ENCODE data around the gene VPS13A. TPM values are rescaled to one million over a fixed set of nuclear protein-coding genes. Genes with fewer than 3 reads are reported as not detected.

The VPS13A gene
- total and polyA plus RNA-seq, 9 of the 15 experiments (the other 6 are each of a cell fraction or from before 2014, with no cell fraction given), result 5.6 to 29.9 (median 14.7) TPM

GRCh38 chr9:77177894-77178794 lies 810 bp downstream of the VPS13A start (continued):
- no peak for TF ChIP-seq ZFP91 (CRISPR knock-in tag; IDR thresholded peaks at IDR 0.05)
- TF ChIP-seq MEIS2 (IDR thresholded peaks at IDR 0.05; ENCODE audit: partially characterized antibody), result no peak
- TF ChIP-seq, protein P1, sequence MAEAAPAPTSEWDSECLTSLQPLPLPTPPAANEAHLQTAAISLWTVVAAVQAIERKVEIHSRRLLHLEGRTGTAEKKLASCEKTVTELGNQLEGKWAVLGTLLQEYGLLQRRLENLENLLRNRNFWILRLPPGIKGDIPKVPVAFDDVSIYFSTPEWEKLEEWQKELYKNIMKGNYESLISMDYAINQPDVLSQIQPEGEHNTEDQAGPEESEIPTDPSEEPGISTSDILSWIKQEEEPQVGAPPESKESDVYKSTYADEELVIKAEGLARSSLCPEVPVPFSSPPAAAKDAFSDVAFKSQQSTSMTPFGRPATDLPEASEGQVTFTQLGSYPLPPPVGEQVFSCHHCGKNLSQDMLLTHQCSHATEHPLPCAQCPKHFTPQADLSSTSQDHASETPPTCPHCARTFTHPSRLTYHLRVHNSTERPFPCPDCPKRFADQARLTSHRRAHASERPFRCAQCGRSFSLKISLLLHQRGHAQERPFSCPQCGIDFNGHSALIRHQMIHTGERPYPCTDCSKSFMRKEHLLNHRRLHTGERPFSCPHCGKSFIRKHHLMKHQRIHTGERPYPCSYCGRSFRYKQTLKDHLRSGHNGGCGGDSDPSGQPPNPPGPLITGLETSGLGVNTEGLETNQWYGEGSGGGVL (CRISPR knock-in tag; IDR thresholded peaks at IDR 0.05), result no peak
- no peak for TF ChIP-seq NR4A1 (CRISPR knock-in tag; IDR thresholded peaks at IDR 0.05)
- TF ChIP-seq NR4A1 (tag; IDR thresholded peaks at IDR 0.05), result no peak
- TF ChIP-seq ARID2 (IDR thresholded peaks at IDR 0.05), result no peak
- no peak for TF ChIP-seq TBP (optimal IDR thresholded peaks at IDR 0.05; ENCODE audit: low read depth, low read length)
- peak; percentile 25 for TF ChIP-seq CHD1 (IDR thresholded peaks at IDR 0.05; ENCODE audit: low read length)
- no peak for TF ChIP-seq FOXA3 (CRISPR knock-in tag; conservative IDR thresholded peaks at IDR 0.05 in 1 of 2, IDR thresholded peaks at IDR 0.05 in 1 of 2)
- no peak for TF ChIP-seq PML (IDR thresholded peaks at IDR 0.05; ENCODE audit: low read length)
- TF ChIP-seq L3MBTL2 (IDR thresholded peaks at IDR 0.05), result peak; percentile 55; the same call in 1 of the 2 replicates
- peak; percentile 65 for TF ChIP-seq RBFOX2 (IDR thresholded peaks at IDR 0.05; ENCODE audit: low read depth, low read length)
- no peak for TF ChIP-seq GABPB2 (CRISPR knock-in tag; conservative IDR thresholded peaks at IDR 0.05)
- TF ChIP-seq EP400 (IDR thresholded peaks at IDR 0.05), result 0 out of 2 replicates have a peak, but pooled peaks have one; percentile 31
- no peak for TF ChIP-seq EGR1 (conservative IDR thresholded peaks at IDR 0.05)
- TF ChIP-seq TRIM25 (IDR thresholded peaks at IDR 0.05; ENCODE audit: borderline replicate concordance), result no peak
- TF ChIP-seq, protein P2, sequence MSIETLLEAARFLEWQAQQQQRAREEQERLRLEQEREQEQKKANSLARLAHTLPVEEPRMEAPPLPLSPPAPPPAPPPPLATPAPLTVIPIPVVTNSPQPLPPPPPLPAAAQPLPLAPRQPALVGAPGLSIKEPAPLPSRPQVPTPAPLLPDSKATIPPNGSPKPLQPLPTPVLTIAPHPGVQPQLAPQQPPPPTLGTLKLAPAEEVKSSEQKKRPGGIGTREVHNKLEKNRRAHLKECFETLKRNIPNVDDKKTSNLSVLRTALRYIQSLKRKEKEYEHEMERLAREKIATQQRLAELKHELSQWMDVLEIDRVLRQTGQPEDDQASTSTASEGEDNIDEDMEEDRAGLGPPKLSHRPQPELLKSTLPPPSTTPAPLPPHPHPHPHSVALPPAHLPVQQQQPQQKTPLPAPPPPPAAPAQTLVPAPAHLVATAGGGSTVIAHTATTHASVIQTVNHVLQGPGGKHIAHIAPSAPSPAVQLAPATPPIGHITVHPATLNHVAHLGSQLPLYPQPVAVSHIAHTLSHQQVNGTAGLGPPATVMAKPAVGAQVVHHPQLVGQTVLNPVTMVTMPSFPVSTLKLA (conservative IDR thresholded peaks at IDR 0.05), result 0 out of 4 replicates have a peak, but pooled peaks of 1 of the 2 experiments have one; percentile 18
- TF ChIP-seq, protein P3, sequence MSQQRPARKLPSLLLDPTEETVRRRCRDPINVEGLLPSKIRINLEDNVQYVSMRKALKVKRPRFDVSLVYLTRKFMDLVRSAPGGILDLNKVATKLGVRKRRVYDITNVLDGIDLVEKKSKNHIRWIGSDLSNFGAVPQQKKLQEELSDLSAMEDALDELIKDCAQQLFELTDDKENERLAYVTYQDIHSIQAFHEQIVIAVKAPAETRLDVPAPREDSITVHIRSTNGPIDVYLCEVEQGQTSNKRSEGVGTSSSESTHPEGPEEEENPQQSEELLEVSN (IDR thresholded peaks at IDR 0.05; ENCODE audit: borderline replicate concordance in 1 of 2, extremely low read depth in 1 of 2, insufficient read depth in 1 of 2, insufficient read length in 1 of 2, low read depth in 1 of 2, low read length in 1 of 2, poor library complexity in 1 of 2, severe bottlenecking in 1 of 2), result peak; percentile 48 to 51

Data from K562 (cell line).